ACHN (cell line): ENCODE measurements around the gene RFFL.

Source experiments
- DNase-seq: peaks from one replicate; pipeline ENCODE4 v3.0.0-alpha.2; 2015
- in situ Hi-C: cut with HindIII; loops from 2 replicates; pipeline ENCODE4 v1.10.0; 2017; ENCODE audit warnings: low sequenced_read_pairs, low pct_ligation_motif_present, low pct_unique_long_range_greater_than_20kb

RFFL gene

GRCh38 chr17:35084987-35085386, 21.5 kb upstream of the RFFL start:
- DNase-seq, result peak; percentile 69
- in situ Hi-C loops, result no loop called here

- in situ Hi-C loops, result no loop called here
These were observed 19.6 kb upstream of the RFFL start for GRCh38 chr17:35083071-35083470.

GRCh38 chr17:35082073-35082657, 18.7 kb upstream of the RFFL start:
- peak; percentile 31 for DNase-seq
- in situ Hi-C loops, result no loop called here

More at GRCh38 chr17:35083071-35083470, 19.6 kb upstream of the RFFL start:
- DNase-seq, result no peak

- in situ Hi-C loops, result no loop called here
- no peak for DNase-seq
These were observed 18.1 kb upstream of the RFFL start for GRCh38 chr17:35081638-35082037.

- in situ Hi-C loops, result no loop called here
- no peak for DNase-seq
These were observed 17.0 kb upstream of the RFFL start for GRCh38 chr17:35080536-35080935.

- DNase-seq, result no peak
- in situ Hi-C loops, result no loop called here
These were observed 16.3 kb upstream of the RFFL start for GRCh38 chr17:35079547-35080423.

GRCh38 chr17:35076874-35077273, 13.4 kb upstream of the RFFL start:
- in situ Hi-C loops, result no loop called here
- DNase-seq, result no peak

- DNase-seq, result no peak
- in situ Hi-C loops, result no loop called here
These were observed 11.5 kb upstream of the RFFL start for GRCh38 chr17:35074711-35075707.

- in situ Hi-C loops, result no loop called here
- DNase-seq, result no peak
These were observed 10.6 kb upstream of the RFFL start for GRCh38 chr17:35073991-35074627.

GRCh38 chr17:35073183-35073790, 9.8 kb upstream of the RFFL start:
- DNase-seq, result no peak
- in situ Hi-C loops, result no loop called here

- in situ Hi-C loops, result no loop called here
- DNase-seq, result no peak
These were observed 5.8 kb upstream of the RFFL start for GRCh38 chr17:35069311-35069710.

- DNase-seq, result no peak
- in situ Hi-C loops, result no loop called here
These were observed 4.7 kb upstream of the RFFL start for GRCh38 chr17:35068249-35068648.

GRCh38 chr17:35065880-35066279, 2.4 kb upstream of the RFFL start:
- no peak for DNase-seq
- in situ Hi-C loops, result no loop called here

GRCh38 chr17:35064516-35065215, 1.2 kb upstream of the RFFL start:
- in situ Hi-C loops, result no loop called here
- no peak for DNase-seq

- in situ Hi-C loops, result no loop called here
- DNase-seq, result no peak
These were observed 1.2 kb downstream of the RFFL start for GRCh38 chr17:35062308-35062707.

- no peak for DNase-seq
- in situ Hi-C loops, result no loop called here
These were observed 6.1 kb downstream of the RFFL start for GRCh38 chr17:35057332-35057915.

- in situ Hi-C loops, result no loop called here
These were observed 7.5 kb downstream of the RFFL start for GRCh38 chr17:35056013-35056412.

More at GRCh38 chr17:35056013-35056412, 7.5 kb downstream of the RFFL start:
- peak; percentile 81 for DNase-seq
